ENCODE results near the gene SCUBE1. TPM values are rescaled to one million over a fixed set of nuclear protein-coding genes. Genes with fewer than 3 reads are reported as not detected.
A peak's percentile ranks its signal among the peaks of the same experiment; 100 is the strongest.

SCUBE1 gene
- total and polyA plus RNA-seq, 2 donors from 2014 or later = 2.3 to 7.1 TPM

- no peaks in the 10 kb centered on the region for H3K4me1 ChIP-seq (ENCODE audit: control insufficient read depth in 2 of 3, insufficient read depth in 2 of 3, low read depth in 1 of 3, low read length in 3 of 3)
- FAIRE-seq (no peak), DNase-seq (peak; percentile 68 to 93 (median 91))
- H3K27ac ChIP-seq (ENCODE audit: low read depth in 2 of 2, low read length in 2 of 2) = no peak overlapping the region
- intact Hi-C loops (cut with DNase I) = no loop called here
- H3K4me3 ChIP-seq (ENCODE audit: low read length in 3 of 3) = no peak overlapping the region
- H3K27me3 ChIP-seq (ENCODE audit: control insufficient read depth, insufficient read depth, low read length) = no peaks in the 10 kb centered on the region
- H3K36me3 ChIP-seq (ENCODE audit: control insufficient read depth in 2 of 3, insufficient read depth in 3 of 3, low read length in 3 of 3) = no peaks in the 10 kb centered on the region
- no peak overlapping the region for H3K9ac ChIP-seq (ENCODE audit: low read length in 3 of 3)
- no peaks in the 10 kb centered on the region for H3K9me3 ChIP-seq (ENCODE audit: control insufficient read depth in 2 of 3, insufficient read depth in 1 of 3, low read length in 3 of 3)
- TF ChIP-seq CTCF (IDR thresholded peaks at IDR 0.05; ENCODE audit: borderline replicate concordance, extremely low read depth, insufficient read depth) = no peak
These were observed 139.6 kb downstream of the SCUBE1 start for GRCh38 chr22:43203471-43203981.

- H3K4me3 ChIP-seq (ENCODE audit: low read length in 3 of 3) = no peak overlapping the region
- no peaks in the 10 kb centered on the region for H3K36me3 ChIP-seq (ENCODE audit: control insufficient read depth in 2 of 3, insufficient read depth in 3 of 3, low read length in 3 of 3)
- DNase-seq (peak in 2 of 5 donors; percentile 7 to 27), FAIRE-seq (no peak)
- no peak for TF ChIP-seq CTCF (IDR thresholded peaks at IDR 0.05; ENCODE audit: borderline replicate concordance, extremely low read depth, insufficient read depth)
- no peak overlapping the region for H3K9ac ChIP-seq (ENCODE audit: low read length in 3 of 3)
- H3K27ac ChIP-seq (ENCODE audit: low read depth in 2 of 2, low read length in 2 of 2) = no peak overlapping the region
- H3K9me3 ChIP-seq (ENCODE audit: control insufficient read depth in 2 of 3, insufficient read depth in 1 of 3, low read length in 3 of 3) = no peaks in the 10 kb centered on the region
- intact Hi-C loops (cut with DNase I) = no loop called here
- no peaks in the 10 kb centered on the region for H3K4me1 ChIP-seq (ENCODE audit: control insufficient read depth in 2 of 3, insufficient read depth in 2 of 3, low read depth in 1 of 3, low read length in 3 of 3)
- H3K27me3 ChIP-seq (ENCODE audit: control insufficient read depth, insufficient read depth, low read length) = no peaks in the 10 kb centered on the region
These were observed 140.3 kb downstream of the SCUBE1 start for GRCh38 chr22:43202756-43203410.

- FAIRE-seq = no peak
These were observed 140.8 kb downstream of the SCUBE1 start for GRCh38 chr22:43202326-43202725.

More at GRCh38 chr22:43202326-43202725, 140.8 kb downstream of the SCUBE1 start:
- Histone ChIP-seq H3K4me3 (ENCODE audit: low read length in 3 of 3) (no peak overlapping the region), H3K4me1 (ENCODE audit: control insufficient read depth in 2 of 3, insufficient read depth in 2 of 3, low read depth in 1 of 3, low read length in 3 of 3) (no peaks in the 10 kb centered on the region), H3K9ac (ENCODE audit: low read length in 3 of 3) (no peak overlapping the region), H3K36me3 (ENCODE audit: control insufficient read depth in 2 of 3, insufficient read depth in 3 of 3, low read length in 3 of 3) (no peaks in the 10 kb centered on the region), H3K27me3 (ENCODE audit: control insufficient read depth, insufficient read depth, low read length) (no peaks in the 10 kb centered on the region), H3K27ac (ENCODE audit: low read depth in 2 of 2, low read length in 2 of 2) (no peak overlapping the region), H3K9me3 (ENCODE audit: control insufficient read depth in 2 of 3, insufficient read depth in 1 of 3, low read length in 3 of 3) (no peaks in the 10 kb centered on the region)
- peak in 1 of 5 donors; percentile 45 for DNase-seq
- TF ChIP-seq CTCF (IDR thresholded peaks at IDR 0.05; ENCODE audit: borderline replicate concordance, extremely low read depth, insufficient read depth) = no peak
- intact Hi-C loops (cut with DNase I) = no loop called here

All from kidney (tissue), 14 donors.